ENCODE data around the gene CTXND2. TPM values are rescaled to one million over a fixed set of nuclear protein-coding genes. Genes with fewer than 3 reads are reported as not detected.

Gene CTXND2
- total RNA-seq, 1 donor from 2014 or later: not detected

DNA sequence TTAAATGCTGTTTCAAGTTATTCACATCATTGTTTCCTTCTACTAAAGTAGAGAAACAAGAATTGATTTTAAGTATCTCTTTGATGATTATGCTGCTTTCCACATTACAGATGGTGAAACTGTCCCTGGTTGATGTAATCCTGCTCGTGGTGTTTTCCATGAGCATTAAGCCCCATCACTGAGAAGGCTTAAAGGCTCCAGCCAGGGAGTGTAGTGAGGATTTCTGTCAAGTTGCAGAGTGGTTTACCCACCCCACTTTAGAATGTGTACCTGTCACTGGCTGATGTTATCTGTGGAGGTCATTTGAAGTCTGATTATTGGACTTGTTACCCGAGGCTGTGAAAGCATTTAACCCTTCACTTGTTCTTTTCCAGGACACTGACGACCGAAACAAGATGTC, 74.8 kb downstream of the CTXND2 start:
- Histone ChIP-seq H3K4me3 (ENCODE audit: low read depth, low read length) (no peak overlapping the region), H3K36me3 (ENCODE audit: control insufficient read depth, insufficient read depth, low read length) (peaks cover 10% of the 10 kb centered on the region)
- no peak for DNase-seq (ENCODE audit: low read depth)

More for the DNA sequence above, 74.8 kb downstream of the CTXND2 start:
- no peaks in the 10 kb centered on the region for H3K27me3 ChIP-seq (ENCODE audit: control insufficient read depth, insufficient read depth, low read length)
- TF ChIP-seq, protein P1, sequence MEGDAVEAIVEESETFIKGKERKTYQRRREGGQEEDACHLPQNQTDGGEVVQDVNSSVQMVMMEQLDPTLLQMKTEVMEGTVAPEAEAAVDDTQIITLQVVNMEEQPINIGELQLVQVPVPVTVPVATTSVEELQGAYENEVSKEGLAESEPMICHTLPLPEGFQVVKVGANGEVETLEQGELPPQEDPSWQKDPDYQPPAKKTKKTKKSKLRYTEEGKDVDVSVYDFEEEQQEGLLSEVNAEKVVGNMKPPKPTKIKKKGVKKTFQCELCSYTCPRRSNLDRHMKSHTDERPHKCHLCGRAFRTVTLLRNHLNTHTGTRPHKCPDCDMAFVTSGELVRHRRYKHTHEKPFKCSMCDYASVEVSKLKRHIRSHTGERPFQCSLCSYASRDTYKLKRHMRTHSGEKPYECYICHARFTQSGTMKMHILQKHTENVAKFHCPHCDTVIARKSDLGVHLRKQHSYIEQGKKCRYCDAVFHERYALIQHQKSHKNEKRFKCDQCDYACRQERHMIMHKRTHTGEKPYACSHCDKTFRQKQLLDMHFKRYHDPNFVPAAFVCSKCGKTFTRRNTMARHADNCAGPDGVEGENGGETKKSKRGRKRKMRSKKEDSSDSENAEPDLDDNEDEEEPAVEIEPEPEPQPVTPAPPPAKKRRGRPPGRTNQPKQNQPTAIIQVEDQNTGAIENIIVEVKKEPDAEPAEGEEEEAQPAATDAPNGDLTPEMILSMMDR (IDR thresholded peaks at IDR 0.05; ENCODE audit: insufficient read depth, low read length, poor library complexity, severe bottlenecking): no peak

Other genes with a start within 250 kb of the CTXND2 start
- gene GOLPH3L, start 190.0 kb upstream of the CTXND2 start, total RNA-seq: 18.2 and 23.6 TPM in 2 replicates
- not detected in 2 replicates for gene HORMAD1, start 166.2 kb upstream of the CTXND2 start, total RNA-seq
- gene CTSS, start 121.4 kb upstream of the CTXND2 start, total RNA-seq: 9.0 and 12.2 TPM in 2 replicates
- 4.0 and 5.2 TPM in 2 replicates for gene CTSK, start 78.9 kb upstream of the CTXND2 start, total RNA-seq
- gene ARNT, start 10.5 kb upstream of the CTXND2 start, total RNA-seq: 17.5 and 24.3 TPM in 2 replicates
- 24.2 and 25.5 TPM in 2 replicates for gene SETDB1, start 39.2 kb downstream of the CTXND2 start, total RNA-seq
- 138 and 143 TPM in 2 replicates for gene CERS2, start 87.7 kb downstream of the CTXND2 start, total RNA-seq
- 0.21 and 1.3 TPM in 2 replicates for gene ANXA9, start 95.2 kb downstream of the CTXND2 start, total RNA-seq
- 7.7 and 8.4 TPM in 2 replicates for gene MINDY1, start 119.8 kb downstream of the CTXND2 start, total RNA-seq
- 12.1 and 15.8 TPM in 2 replicates for gene PRUNE1, start 121.3 kb downstream of the CTXND2 start, total RNA-seq
- gene BNIPL, start 149.4 kb downstream of the CTXND2 start, total RNA-seq: 0.17 TPM in 1 of 2 replicates, not detected in the other
- gene C1orf56, start 160.6 kb downstream of the CTXND2 start, total RNA-seq: 0.71 and 3.0 TPM in 2 replicates
- gene CDC42SE1, start 172.5 kb downstream of the CTXND2 start, total RNA-seq: 114 and 124 TPM in 2 replicates
- 26.4 and 26.8 TPM in 2 replicates for gene MLLT11, start 173.3 kb downstream of the CTXND2 start, total RNA-seq
- 3.7 and 4.7 TPM in 2 replicates for gene GABPB2, start 183.6 kb downstream of the CTXND2 start, total RNA-seq